HUES48 (cell line): ENCODE data around the gene ADARB1.

Experiments used
- H3K27ac ChIP-seq: one replicate; pipeline ENCODE4 v1.7.0; 2013; ENCODE audit warnings: low read depth, low read length, inconsistent platforms
- H3K27me3 ChIP-seq: 2 replicates; pipeline ENCODE4 v1.6.1; 2013; ENCODE audit warnings: mild to moderate bottlenecking, low read length; ENCODE audit not compliant: control insufficient read depth, insufficient read depth
- H3K36me3 ChIP-seq: 2 replicates; pipeline ENCODE4 v1.6.1; 2013; ENCODE audit warnings: low read length; ENCODE audit not compliant: control insufficient read depth, insufficient read depth
- H3K4me1 ChIP-seq: 2 replicates; pipeline ENCODE4 v1.6.1; 2013; ENCODE audit warnings: mild to moderate bottlenecking, low read length; ENCODE audit not compliant: control insufficient read depth, insufficient read depth
- H3K4me3 ChIP-seq: 2 replicates; pipeline ENCODE4 v1.5.1; 2013; ENCODE audit warnings: mild to moderate bottlenecking, low read depth, low read length
- H3K9ac ChIP-seq: 2 replicates; pipeline ENCODE4 v1.6.1; 2013; ENCODE audit warnings: mild to moderate bottlenecking, low read depth, low read length, moderate library complexity
- H3K9me3 ChIP-seq: 2 replicates; pipeline ENCODE4 v1.6.1; 2013; ENCODE audit warnings: low read length; ENCODE audit not compliant: control insufficient read depth, insufficient read depth

Gene ADARB1

DNA sequence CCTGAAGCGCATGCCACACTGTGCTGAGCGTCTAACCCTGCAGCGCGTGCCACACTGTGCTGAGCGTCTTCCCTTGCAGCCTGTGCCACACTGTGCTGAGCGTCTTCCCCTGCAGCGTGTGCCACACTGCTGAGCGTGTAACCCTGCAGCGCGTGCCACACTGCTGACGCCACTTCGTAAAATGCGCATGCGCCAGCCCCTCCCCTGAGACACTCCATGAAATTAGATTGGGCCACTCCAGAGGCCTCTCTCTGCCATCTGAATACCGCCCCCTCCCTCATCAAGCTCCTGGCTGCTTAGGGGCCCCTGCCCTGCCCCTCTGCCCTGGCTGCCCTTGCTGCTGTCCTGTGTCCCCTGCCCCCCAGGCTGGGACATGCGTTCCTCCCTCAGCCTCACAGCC lies 128.5 kb downstream of the ADARB1 start:
- Histone ChIP-seq H3K36me3 (no peaks in the 10 kb centered on the region), H3K9me3 (no peaks in the 10 kb centered on the region), H3K4me1 (no peaks in the 10 kb centered on the region), H3K27me3 (no peaks in the 10 kb centered on the region), H3K4me3 (no peak overlapping the region), H3K9ac (no peak overlapping the region), H3K27ac (no peak overlapping the region)

DNA sequence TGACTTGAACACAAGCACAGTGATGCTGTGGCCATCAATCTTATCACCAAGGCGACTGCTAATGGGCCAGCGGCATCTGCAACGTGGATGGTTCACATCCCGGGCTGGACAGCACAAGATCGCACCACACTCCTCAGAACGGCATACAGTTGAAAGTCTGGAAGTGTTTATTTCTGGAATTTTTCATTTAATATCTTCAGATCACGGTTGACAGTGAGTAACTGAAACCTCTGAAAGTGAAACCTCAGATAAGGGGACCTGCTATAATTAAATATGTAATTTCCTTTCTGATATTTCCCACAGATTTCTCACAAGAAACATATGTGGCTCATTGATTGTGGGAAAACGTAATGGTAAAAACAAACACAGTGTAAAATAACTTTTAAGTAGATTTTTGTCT lies 129.6 kb downstream of the ADARB1 start:
- Histone ChIP-seq H3K27me3 (no peaks in the 10 kb centered on the region), H3K36me3 (no peaks in the 10 kb centered on the region), H3K27ac (no peak overlapping the region), H3K9ac (no peak overlapping the region), H3K4me3 (no peak overlapping the region), H3K9me3 (no peaks in the 10 kb centered on the region), H3K4me1 (no peaks in the 10 kb centered on the region)

DNA sequence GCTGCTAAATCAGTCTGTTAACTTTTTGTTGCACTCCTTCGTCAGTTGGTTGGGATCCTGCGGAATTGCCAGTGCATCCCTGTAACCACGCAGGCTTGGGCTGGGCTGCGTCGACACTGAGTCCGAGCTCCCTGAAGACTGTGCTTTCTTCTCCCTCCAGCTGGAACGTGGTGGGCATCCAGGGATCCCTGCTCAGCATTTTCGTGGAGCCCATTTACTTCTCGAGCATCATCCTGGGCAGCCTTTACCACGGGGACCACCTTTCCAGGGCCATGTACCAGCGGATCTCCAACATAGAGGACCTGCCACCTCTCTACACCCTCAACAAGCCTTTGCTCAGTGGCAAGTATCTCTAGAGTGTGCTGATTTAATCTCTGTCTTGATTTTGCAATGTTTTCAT lies 130.0 kb downstream of the ADARB1 start:
- no peaks in the 10 kb centered on the region for H3K4me1 ChIP-seq
- H3K9ac ChIP-seq = no peak overlapping the region
- H3K27me3 ChIP-seq = no peaks in the 10 kb centered on the region
- no peak overlapping the region for H3K27ac ChIP-seq
- H3K9me3 ChIP-seq = no peaks in the 10 kb centered on the region
- no peaks in the 10 kb centered on the region for H3K36me3 ChIP-seq
- H3K4me3 ChIP-seq = no peak overlapping the region

DNA sequence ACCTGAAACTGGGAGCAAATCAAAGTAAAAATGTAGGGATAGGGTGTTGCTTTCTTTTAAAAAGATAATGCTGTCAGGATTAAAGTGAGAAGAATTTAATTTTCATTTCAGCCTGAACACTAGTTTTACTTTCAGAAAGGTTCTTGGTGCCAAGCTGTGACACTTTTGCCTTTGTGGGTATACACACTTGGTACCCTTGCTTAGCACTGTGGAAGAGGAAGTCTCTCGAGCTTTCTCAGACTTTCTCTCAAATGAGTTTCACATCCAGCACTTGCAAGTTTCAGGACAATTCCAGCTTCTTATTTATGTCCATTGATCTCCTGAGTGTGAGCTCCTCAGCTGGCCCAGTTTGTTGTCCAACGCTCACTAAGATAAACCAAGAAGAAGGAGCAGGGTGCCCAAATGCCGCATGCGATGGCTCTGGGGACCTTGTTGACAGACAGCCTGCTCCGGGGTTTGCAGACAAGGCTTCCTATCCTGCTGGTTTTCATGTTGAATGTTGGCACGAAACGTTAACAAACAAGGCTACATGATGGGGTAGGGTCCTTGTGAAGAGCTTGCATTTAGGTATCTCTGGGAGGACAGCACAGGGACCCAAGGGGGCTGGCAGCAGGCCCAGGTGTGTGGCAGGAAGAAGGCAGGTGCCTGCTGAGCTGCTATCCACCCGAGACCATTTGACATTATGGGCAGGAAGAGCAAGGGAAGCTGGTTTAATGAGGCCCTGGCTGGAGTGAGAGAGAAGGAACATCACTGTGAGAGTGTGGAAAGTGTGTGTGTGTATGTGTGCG lies 133.7 kb downstream of the ADARB1 start:
- Histone ChIP-seq H3K9me3 (no peaks in the 10 kb centered on the region), H3K27ac (no peak overlapping the region), H3K36me3 (no peaks in the 10 kb centered on the region), H3K27me3 (no peaks in the 10 kb centered on the region), H3K4me3 (no peak overlapping the region), H3K4me1 (no peaks in the 10 kb centered on the region), H3K9ac (no peak overlapping the region)

DNA sequence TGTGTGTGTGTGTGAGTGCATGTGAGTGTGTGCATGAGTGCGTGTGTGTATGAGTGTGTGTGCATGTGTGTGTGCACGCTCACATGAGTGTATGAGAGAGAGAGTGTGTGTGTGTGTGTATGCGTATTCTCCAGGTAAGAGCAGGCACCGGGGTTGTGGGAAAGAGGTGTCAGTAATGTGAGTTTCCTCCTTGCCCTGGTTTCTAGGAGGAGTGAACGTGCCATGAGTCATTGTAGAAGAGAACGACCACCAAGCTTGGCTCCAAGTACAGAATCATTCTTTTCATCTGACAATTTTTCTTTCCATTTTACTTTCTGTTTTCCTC lies 134.2 kb downstream of the ADARB1 start:
- Histone ChIP-seq H3K27ac (no peak overlapping the region), H3K4me1 (no peaks in the 10 kb centered on the region)

DNA sequence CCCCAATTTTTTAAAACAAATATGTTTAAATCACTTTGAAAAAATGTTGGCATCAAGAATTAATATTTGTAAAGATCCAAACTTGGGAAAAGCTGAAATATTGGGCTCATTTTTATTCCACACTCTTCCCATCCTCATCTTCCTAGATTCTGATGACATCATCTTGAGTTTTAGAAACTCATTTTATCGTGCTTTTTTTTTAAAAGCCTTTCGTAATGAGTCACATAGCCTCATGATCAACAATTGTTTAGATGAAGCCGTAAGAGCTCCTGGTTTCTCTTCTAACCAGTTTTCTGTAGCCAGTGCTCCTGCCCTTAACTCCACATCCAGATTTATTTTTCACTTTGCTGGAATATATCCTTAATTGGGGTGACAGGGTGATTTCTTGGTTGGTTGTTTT lies 134.7 kb downstream of the ADARB1 start:
- no peaks in the 10 kb centered on the region for H3K9me3 ChIP-seq
- H3K27me3 ChIP-seq = no peaks in the 10 kb centered on the region
- H3K27ac ChIP-seq = no peak overlapping the region
- no peak overlapping the region for H3K4me3 ChIP-seq
- no peak overlapping the region for H3K9ac ChIP-seq
- no peaks in the 10 kb centered on the region for H3K4me1 ChIP-seq
- H3K36me3 ChIP-seq = no peaks in the 10 kb centered on the region

More for the DNA sequence above, 134.2 kb downstream of the ADARB1 start:
- Histone ChIP-seq H3K9me3 (no peaks in the 10 kb centered on the region), H3K9ac (no peak overlapping the region), H3K4me3 (no peak overlapping the region), H3K27me3 (no peaks in the 10 kb centered on the region), H3K36me3 (no peaks in the 10 kb centered on the region)

DNA sequence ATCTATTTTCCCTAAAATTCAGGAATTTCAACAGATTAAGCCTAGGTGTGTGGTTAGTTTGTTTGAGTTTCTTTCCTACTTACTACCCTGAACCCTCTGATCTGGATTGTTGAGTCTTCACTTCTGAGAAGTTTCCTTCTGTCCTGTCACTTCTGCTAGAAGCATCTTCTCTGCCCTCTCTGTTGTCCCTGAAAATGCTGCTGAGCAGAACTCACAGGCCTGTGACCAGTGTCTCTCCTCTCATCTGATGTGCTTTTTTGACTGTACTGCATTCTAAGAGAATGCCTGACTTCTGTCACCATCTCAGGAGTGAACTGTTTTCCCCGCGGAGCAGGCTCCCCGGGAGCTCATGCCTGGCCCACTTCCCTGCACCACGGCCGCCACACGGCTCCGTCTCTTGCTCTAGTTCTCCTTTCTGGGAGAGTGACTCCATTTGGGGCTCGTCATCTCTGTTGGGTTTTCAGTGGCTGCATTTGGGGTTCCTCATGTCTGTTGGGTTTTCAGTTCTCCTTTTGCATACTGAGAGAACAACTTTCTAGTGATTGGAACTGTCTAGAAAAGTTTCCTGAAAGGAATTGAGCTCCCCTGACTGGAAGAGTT lies 135.4 kb downstream of the ADARB1 start:
- H3K27ac ChIP-seq = no peak overlapping the region
- no peaks in the 10 kb centered on the region for H3K36me3 ChIP-seq
- H3K9me3 ChIP-seq = no peaks in the 10 kb centered on the region
- H3K27me3 ChIP-seq = no peaks in the 10 kb centered on the region
- no peak overlapping the region for H3K9ac ChIP-seq
- H3K4me3 ChIP-seq = no peak overlapping the region
- no peaks in the 10 kb centered on the region for H3K4me1 ChIP-seq

DNA sequence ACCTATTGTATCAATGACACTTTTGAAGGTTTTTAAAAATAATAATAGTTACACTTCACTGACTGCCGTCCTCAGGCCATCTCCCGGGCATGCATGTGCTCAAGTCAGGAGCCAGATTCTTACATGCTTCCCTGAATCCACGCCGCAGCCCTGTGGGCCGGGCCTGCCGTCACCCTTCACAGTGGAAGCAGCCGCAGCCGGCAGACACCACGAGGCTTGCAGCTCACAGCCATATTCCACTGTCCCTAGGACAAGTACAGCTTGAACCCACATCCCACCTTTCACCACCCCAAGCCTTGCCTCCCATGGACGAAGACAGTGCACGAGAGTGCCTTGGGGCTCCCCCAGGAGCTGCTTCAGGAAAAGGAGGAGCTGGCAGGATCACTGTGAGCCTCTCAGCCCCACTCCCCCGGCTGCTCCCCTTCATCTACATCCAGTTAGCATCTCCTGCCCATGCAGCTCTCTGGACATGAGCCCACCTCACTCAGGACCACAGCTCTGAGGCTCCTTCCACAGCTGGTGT lies 136.1 kb downstream of the ADARB1 start:
- H3K4me1 ChIP-seq = no peaks in the 10 kb centered on the region
- no peak overlapping the region for H3K9ac ChIP-seq
- no peak overlapping the region for H3K27ac ChIP-seq
- no peaks in the 10 kb centered on the region for H3K36me3 ChIP-seq
- no peak overlapping the region for H3K4me3 ChIP-seq
- H3K27me3 ChIP-seq = no peaks in the 10 kb centered on the region
- no peaks in the 10 kb centered on the region for H3K9me3 ChIP-seq

DNA sequence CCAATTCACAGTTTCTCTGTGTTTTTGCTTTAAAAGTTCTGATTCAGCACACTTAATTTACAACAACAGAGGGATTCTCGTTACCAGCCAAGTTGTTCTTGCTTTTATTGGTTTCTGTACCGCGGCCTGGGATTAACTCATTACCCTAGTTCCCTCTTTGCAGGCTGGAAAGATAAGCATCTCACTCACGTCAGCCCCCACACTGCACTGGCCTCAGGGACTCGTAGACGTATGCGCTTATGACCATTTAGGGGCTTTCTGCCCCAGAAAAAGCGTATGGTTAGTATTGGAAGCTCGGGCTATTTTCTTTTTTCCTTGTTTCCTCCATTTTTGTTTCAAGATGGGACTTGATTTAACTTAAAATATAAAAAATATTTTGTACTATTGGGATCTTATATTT lies 137.3 kb downstream of the ADARB1 start:
- no peaks in the 10 kb centered on the region for H3K27me3 ChIP-seq
- H3K4me3 ChIP-seq = no peak overlapping the region
- no peaks in the 10 kb centered on the region for H3K4me1 ChIP-seq
- no peak overlapping the region for H3K27ac ChIP-seq
- H3K9ac ChIP-seq = no peak overlapping the region
- H3K9me3 ChIP-seq = 0 out of 2 replicates have a peak, but pooled peaks cover 4% of the 10 kb centered on the region
- H3K36me3 ChIP-seq = no peaks in the 10 kb centered on the region

DNA sequence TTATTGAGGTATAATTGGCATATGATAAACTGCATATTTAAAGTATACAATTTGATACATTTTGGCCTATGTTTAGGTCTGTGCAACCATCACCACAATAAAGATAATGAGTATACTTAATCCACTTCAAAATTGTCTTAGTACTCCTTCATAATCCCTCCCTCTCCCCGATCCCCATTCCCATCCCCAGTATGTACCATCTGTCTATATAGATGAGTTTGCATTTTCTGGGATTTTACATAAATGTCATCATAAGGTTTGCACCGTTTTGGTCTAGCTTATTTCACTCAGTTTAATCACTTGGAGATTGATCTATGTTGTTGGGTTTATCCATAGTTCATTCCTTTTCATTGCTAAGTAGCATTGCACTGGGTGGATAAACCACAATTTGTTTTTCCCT lies 139.0 kb downstream of the ADARB1 start:
- no peaks in the 10 kb centered on the region for H3K4me1 ChIP-seq
- no peaks in the 10 kb centered on the region for H3K27me3 ChIP-seq
- H3K36me3 ChIP-seq = no peaks in the 10 kb centered on the region
- no peak overlapping the region for H3K9ac ChIP-seq
- H3K4me3 ChIP-seq = no peak overlapping the region
- no peak overlapping the region for H3K27ac ChIP-seq
- 0 out of 2 replicates have a peak, but pooled peaks cover 10% of the 10 kb centered on the region for H3K9me3 ChIP-seq

DNA sequence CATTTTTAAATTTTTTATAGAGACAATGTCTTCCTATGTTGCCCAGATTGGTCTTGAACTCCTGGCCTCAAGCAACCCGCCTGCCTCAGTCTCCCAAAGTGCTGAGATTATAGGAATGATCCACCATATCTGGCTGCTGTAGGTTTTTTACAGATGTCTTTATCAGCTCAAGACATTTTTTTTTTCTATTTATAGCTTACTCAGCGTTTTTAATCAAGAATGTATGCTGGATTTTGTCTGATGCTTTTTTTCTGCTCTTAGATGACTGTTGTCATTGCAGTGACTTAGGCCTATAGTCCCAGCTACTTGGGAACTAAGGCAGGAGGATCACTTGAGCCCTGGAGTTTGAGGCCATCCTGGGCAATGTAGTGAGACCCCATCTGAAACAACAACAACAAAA lies 140.8 kb downstream of the ADARB1 start:
- Histone ChIP-seq H3K9me3 (0 out of 2 replicates have a peak, but pooled peaks cover 10% of the 10 kb centered on the region), H3K27ac (no peak overlapping the region), H3K9ac (no peak overlapping the region), H3K4me1 (peaks cover 5% of the 10 kb centered on the region), H3K36me3 (no peaks in the 10 kb centered on the region), H3K27me3 (no peaks in the 10 kb centered on the region), H3K4me3 (no peak overlapping the region)
